ENCODE measurements around the gene PRAME. TPM values are rescaled to one million over a fixed set of nuclear protein-coding genes. Genes with fewer than 3 reads are reported as not detected.

Gene PRAME
- total and polyA plus RNA-seq, 4 donors = 0.02 to 1.5 TPM; not detected in 2

GRCh38 chr22:22603470-22603947 lies 44.4 kb upstream of the PRAME start:
- no peak overlapping the region for H3K9ac ChIP-seq (ENCODE audit: insufficient read depth in 1 of 2, low read length in 2 of 2)
- 86 to 92% methylated on average over 3 of the region's 3 CpGs for WGBS, 2 donors
- H3K27ac ChIP-seq (ENCODE audit: low read depth in 1 of 2, low read length in 1 of 2) = no peak overlapping the region
- ATAC-seq (ENCODE audit: insufficient read depth, low FRiP score) = no peak
- H3K4me3 ChIP-seq = no peak overlapping the region
- peaks cover 0 to 3% (median 0%) of the 10 kb centered on the region in 4 donors for H3K9me3 ChIP-seq (ENCODE audit: control insufficient read depth in 4 of 4, insufficient read depth in 3 of 4, low read length in 3 of 4)
- H3K36me3 ChIP-seq (ENCODE audit: control insufficient read depth in 4 of 4, insufficient read depth in 4 of 4, low read length in 4 of 4) = no peaks in the 10 kb centered on the region
- TF ChIP-seq CTCF (IDR thresholded peaks at IDR 0.05; ENCODE audit: control extremely low read depth, extremely low read depth) = no peak
- no peaks in the 10 kb centered on the region for H3K27me3 ChIP-seq (ENCODE audit: control insufficient read depth in 3 of 3, insufficient read depth in 3 of 3, low read length in 2 of 3)
- DNase-seq = no peak
- H3K4me1 ChIP-seq (ENCODE audit: control insufficient read depth in 5 of 5, insufficient read depth in 5 of 5, low read length in 5 of 5) = no peaks in the 10 kb centered on the region

GRCh38 chr22:22600531-22601261 lies 41.6 kb upstream of the PRAME start:
- no peak for ATAC-seq (ENCODE audit: insufficient read depth, low FRiP score)
- no peak overlapping the region for H3K4me3 ChIP-seq
- H3K27ac ChIP-seq (ENCODE audit: low read depth in 1 of 2, low read length in 1 of 2) = no peak overlapping the region
- H3K9ac ChIP-seq (ENCODE audit: insufficient read depth in 1 of 2, low read length in 2 of 2) = no peak overlapping the region
- DNase-seq = no peak
- WGBS, 2 donors = 89 to 94% methylated on average over 6 of the region's 6 CpGs
- H3K4me1 ChIP-seq (ENCODE audit: control insufficient read depth in 5 of 5, insufficient read depth in 5 of 5, low read length in 5 of 5) = no peaks in the 10 kb centered on the region
- H3K36me3 ChIP-seq (ENCODE audit: control insufficient read depth in 4 of 4, insufficient read depth in 4 of 4, low read length in 4 of 4) = no peaks in the 10 kb centered on the region
- TF ChIP-seq CTCF (IDR thresholded peaks at IDR 0.05; ENCODE audit: control extremely low read depth, extremely low read depth) = no peak
- H3K27me3 ChIP-seq (ENCODE audit: control insufficient read depth in 3 of 3, insufficient read depth in 3 of 3, low read length in 2 of 3) = no peaks in the 10 kb centered on the region
- H3K9me3 ChIP-seq (ENCODE audit: control insufficient read depth in 4 of 4, insufficient read depth in 3 of 4, low read length in 3 of 4) = peaks cover 0 to 2% (median 0%) of the 10 kb centered on the region in 4 donors

- 67 to 92% methylated on average over 3 of the region's 3 CpGs for WGBS, 2 donors
- Histone ChIP-seq H3K4me1 (ENCODE audit: control insufficient read depth in 5 of 5, insufficient read depth in 5 of 5, low read length in 5 of 5) (no peaks in the 10 kb centered on the region), H3K27me3 (ENCODE audit: control insufficient read depth in 3 of 3, insufficient read depth in 3 of 3, low read length in 2 of 3) (no peaks in the 10 kb centered on the region), H3K4me3 (no peak overlapping the region), H3K27ac (ENCODE audit: low read depth in 1 of 2, low read length in 1 of 2) (no peak overlapping the region), H3K9ac (ENCODE audit: insufficient read depth in 1 of 2, low read length in 2 of 2) (no peak overlapping the region), H3K36me3 (ENCODE audit: control insufficient read depth in 4 of 4, insufficient read depth in 4 of 4, low read length in 4 of 4) (no peaks in the 10 kb centered on the region), H3K9me3 (ENCODE audit: control insufficient read depth in 4 of 4, insufficient read depth in 3 of 4, low read length in 3 of 4) (peaks cover 0 to 2% (median 0%) of the 10 kb centered on the region in 4 donors)
- no peak for TF ChIP-seq CTCF (IDR thresholded peaks at IDR 0.05; ENCODE audit: control extremely low read depth, extremely low read depth)
- DNase-seq (no peak), ATAC-seq (ENCODE audit: insufficient read depth, low FRiP score) (no peak)
Observed at GRCh38 chr22:22599248-22599647, 40.2 kb upstream of the PRAME start.
